CD4-positive, alpha-beta T cell treated with Interleukin-1 beta for 1 hour (primary cell): Measurements from ENCODE around the gene ZBTB8OS.
"Not testable (repeated sequence)": the region's sequence is repeated elsewhere in the genome, so short reads cannot be mapped to it uniquely, and the experiment has no call there.

Experiments used
- DNase-seq, 2 donors: peaks; one replicate each; pipeline ENCODE4 v3.0.0-alpha.2; 2020 to 2022

Gene ZBTB8OS

GRCh38 chr1:32647308-32648134, 2.8 kb downstream of the ZBTB8OS start:
- no peak for DNase-seq

- DNase-seq: no peak
These were observed 5.9 kb downstream of the ZBTB8OS start for GRCh38 chr1:32644426-32644825.

GRCh38 chr1:32642292-32642827, 8.0 kb downstream of the ZBTB8OS start:
- DNase-seq: not testable (repeated sequence)

GRCh38 chr1:32639489-32640075, 10.8 kb downstream of the ZBTB8OS start:
- DNase-seq: no peak

- peak in 1 of 2 donors; percentile 43 for DNase-seq
These were observed 13.3 kb downstream of the ZBTB8OS start for GRCh38 chr1:32636914-32637645.

GRCh38 chr1:32635508-32636277, 14.7 kb downstream of the ZBTB8OS start:
- DNase-seq: no peak

GRCh38 chr1:32632829-32633228, 17.5 kb downstream of the ZBTB8OS start:
- DNase-seq: no peak

GRCh38 chr1:32630173-32630572, 20.2 kb downstream of the ZBTB8OS start:
- not testable (repeated sequence) for DNase-seq

- peak; percentile 30 to 40 for DNase-seq
These were observed 22.7 kb downstream of the ZBTB8OS start for GRCh38 chr1:32627596-32628162.

GRCh38 chr1:32626176-32626575, 24.2 kb downstream of the ZBTB8OS start:
- no peak for DNase-seq

GRCh38 chr1:32623775-32624174, 26.6 kb downstream of the ZBTB8OS start:
- no peak for DNase-seq

GRCh38 chr1:32622806-32623681, 27.3 kb downstream of the ZBTB8OS start:
- no peak for DNase-seq

GRCh38 chr1:32622205-32622604, 28.1 kb downstream of the ZBTB8OS start:
- no peak for DNase-seq

- DNase-seq: no peak
These were observed 30.5 kb downstream of the ZBTB8OS start for GRCh38 chr1:32619701-32620485.

GRCh38 chr1:32618673-32619221, 31.6 kb downstream of the ZBTB8OS start:
- DNase-seq: no peak

GRCh38 chr1:32613472-32613871, 36.9 kb downstream of the ZBTB8OS start:
- DNase-seq: no peak

GRCh38 chr1:32612189-32612881, 38.0 kb downstream of the ZBTB8OS start:
- peak; percentile 40 to 70 for DNase-seq

GRCh38 chr1:32611859-32612188, 38.5 kb downstream of the ZBTB8OS start:
- no peak for DNase-seq

GRCh38 chr1:32609180-32609579, 41.2 kb downstream of the ZBTB8OS start:
- DNase-seq: no peak
